GM18526 (cell line): ENCODE results near the gene SLC6A13.

Experiments used
- POLR2A ChIP-seq: IDR thresholded peaks from 3 replicates; pipeline ENCODE4 v1.6.1; 2011; ENCODE audit not compliant: insufficient read length; ENCODE audit errors: extremely low read depth

Gene SLC6A13

DNA sequence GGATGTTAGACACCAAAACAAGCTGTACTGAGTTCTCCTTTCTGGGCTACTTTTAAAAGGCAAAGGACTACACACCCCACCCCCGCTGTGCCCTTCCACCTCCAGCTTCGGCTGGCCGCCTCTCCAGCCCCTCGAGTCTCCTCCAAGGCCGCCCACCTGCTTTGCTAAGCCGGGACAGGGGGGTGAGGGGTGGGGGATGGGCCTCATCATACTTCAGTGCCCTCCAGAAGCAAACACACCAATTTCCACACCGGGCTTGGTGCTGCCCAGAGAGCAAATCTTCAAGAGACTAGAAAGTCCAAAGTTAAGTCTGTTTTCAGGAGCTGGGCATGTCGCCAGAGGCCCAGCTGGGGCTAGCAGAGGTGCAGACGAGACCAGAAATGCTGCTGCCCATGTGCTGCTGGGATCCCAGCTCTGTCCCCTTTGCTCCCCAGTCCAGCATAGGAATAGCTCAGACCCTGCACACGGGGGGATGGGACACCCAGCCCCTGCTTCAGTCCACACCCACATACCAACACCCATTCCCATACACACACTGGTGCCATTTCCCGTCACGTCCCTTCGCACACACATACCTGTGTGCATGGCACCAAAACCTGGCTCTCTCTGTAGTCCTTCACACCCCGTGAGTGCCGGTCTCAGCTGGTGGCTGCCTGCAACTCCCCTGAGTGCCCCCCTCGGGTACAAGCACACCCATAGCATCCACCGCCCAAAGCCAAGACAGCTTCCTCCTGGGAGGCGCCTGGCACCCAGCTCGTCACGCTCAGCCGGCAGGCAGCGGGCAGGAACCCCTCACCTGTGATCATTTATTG, 49.7 kb downstream of the SLC6A13 start:
- TF ChIP-seq POLR2A: no peak

GRCh38 chr12:212415-212714, 50.3 kb downstream of the SLC6A13 start:
- no peak for TF ChIP-seq POLR2A

DNA sequence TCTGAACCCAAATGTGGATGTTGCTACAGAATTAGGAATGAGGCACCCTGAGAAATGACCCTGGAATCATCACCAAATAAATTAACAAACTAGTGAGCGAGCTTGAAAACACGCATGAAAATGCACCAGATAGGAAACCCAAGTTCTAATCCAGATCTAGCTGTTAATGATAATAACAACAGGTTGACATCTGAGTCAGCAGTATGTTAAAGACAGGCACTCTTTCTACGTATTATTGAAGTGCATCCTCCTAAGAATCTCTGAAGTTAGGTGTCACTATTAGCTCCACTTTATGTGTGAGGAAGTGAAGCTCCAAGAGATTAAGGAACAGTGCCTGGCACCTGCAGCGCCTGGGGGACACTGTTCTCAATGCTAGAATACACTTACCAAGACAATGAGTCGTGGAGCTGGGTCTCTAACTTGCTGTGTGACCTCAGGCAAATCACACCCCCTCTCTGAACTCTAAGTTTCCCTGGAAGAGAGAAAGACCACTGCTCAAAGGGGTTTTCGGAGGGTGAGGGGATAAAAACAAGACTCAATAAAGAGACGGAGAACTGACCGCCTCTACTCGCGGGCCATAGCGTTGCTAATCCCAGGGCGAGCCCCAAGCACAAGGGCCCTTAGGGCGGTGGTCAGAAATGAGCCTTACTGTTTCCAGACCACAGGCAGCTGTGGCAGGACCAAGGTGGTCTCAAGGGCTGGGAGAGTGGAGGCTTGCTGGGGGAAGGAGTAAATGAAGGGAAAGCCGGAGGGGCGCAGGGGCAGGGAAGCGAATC, 50.8 kb downstream of the SLC6A13 start:
- no peak for TF ChIP-seq POLR2A

GRCh38 chr12:211142-211465, 51.5 kb downstream of the SLC6A13 start:
- no peak for TF ChIP-seq POLR2A

DNA sequence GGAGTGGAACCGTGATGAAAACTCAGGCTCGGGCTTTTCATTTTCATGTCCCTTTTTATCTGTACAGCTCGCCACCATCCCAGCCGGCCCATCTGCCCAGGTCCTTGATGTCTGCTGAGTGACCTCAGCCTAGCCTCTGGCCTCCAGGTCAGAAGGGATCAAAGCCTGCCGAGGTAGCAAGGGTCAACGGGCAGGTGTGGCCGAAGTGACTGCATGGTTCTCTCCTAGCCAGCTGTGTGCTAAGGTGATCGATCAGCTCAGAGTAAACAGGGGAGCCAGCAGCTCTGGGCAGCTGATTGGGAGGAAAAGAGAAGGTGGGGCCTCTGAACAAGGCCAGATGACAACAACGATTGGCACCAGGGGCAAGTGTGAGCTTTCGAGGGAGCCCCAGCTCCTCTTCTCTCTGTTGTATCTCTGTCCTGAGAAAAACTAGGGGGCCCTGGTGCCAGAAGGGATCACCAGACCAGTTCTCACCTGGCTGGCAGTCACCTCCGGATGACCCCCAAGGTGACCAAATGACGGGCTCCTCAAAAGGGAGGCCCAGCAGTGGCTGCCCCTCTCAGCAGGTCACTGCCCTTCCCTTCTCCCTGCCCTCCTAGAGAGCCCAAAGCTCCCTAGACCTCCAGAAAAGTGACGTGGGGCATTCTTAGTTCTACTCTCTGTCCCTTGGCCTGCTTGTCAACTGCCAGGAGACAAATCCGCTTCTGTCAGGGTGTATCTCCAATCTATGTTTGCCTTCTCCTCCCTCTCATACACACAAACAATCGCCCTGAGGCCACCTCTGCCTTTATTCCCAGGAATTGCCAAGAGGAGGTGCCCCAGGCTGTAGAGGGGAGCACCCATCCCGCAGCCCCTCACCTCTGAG, 52.1 kb downstream of the SLC6A13 start:
- TF ChIP-seq POLR2A: no peak

- TF ChIP-seq POLR2A: no peak
Measured at GRCh38 chr12:209851-210250, 52.8 kb downstream of the SLC6A13 start.

GRCh38 chr12:209246-209645, 53.4 kb downstream of the SLC6A13 start:
- TF ChIP-seq POLR2A: no peak

- no peak for TF ChIP-seq POLR2A
Measured at GRCh38 chr12:208813-209212, 53.8 kb downstream of the SLC6A13 start.

GRCh38 chr12:207804-208203, 54.8 kb downstream of the SLC6A13 start:
- TF ChIP-seq POLR2A: no peak

DNA sequence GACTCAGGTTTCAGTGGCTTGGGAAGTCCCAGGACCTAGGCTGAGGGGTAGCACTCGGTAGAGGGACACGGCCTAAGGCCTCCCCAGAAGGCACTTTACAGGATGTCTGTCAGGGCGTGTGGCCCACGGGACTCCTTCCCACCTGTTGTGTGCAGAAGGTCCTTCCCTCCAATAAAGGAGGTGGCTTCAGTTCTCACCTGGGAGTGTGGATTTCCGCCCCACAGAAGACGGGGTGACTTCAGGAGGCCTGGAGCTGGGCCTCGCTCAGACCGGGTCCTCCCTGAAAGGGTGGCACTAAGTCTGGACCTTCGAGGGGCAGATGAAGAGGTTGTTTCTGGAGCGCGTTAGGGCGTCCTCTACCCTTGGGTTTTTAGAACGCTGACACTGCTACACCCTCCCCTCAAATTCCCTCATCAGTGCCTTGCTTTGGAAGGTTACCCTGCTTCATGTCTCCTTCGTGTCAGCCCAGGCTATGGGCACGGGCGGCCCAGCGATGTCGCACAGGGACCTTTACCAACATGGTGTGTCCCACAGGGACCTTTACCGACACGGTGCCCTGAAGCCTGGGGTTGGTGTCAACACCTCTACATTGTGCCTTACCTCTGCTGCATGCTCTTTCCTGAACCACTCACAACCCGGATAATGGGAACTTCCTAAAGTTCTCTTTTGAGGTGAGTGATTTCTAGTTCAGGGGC, 55.7 kb downstream of the SLC6A13 start:
- no peak for TF ChIP-seq POLR2A

- TF ChIP-seq POLR2A: no peak
Measured at GRCh38 chr12:205026-205425, 57.6 kb downstream of the SLC6A13 start.

DNA sequence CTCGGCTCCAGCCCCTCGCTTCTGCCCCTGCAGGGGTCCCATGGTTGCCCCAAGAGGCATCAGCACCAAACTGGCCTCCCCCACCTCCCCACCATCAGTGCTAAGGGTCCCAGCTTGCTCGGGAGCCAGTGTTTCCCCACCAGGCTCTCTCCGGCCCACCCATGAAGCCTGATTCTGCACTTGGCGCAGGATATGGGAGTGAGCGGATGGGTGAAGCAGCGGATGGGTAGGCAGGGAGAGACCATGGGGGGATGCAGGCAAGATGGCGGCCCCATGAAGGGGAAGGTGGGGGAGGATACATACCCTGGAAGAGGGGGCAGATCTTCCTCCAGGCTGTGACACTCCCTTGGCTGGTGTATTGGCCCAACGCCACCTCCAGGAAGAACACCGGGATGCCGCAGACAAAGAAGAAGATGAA, 58.4 kb downstream of the SLC6A13 start:
- TF ChIP-seq POLR2A: no peak

DNA sequence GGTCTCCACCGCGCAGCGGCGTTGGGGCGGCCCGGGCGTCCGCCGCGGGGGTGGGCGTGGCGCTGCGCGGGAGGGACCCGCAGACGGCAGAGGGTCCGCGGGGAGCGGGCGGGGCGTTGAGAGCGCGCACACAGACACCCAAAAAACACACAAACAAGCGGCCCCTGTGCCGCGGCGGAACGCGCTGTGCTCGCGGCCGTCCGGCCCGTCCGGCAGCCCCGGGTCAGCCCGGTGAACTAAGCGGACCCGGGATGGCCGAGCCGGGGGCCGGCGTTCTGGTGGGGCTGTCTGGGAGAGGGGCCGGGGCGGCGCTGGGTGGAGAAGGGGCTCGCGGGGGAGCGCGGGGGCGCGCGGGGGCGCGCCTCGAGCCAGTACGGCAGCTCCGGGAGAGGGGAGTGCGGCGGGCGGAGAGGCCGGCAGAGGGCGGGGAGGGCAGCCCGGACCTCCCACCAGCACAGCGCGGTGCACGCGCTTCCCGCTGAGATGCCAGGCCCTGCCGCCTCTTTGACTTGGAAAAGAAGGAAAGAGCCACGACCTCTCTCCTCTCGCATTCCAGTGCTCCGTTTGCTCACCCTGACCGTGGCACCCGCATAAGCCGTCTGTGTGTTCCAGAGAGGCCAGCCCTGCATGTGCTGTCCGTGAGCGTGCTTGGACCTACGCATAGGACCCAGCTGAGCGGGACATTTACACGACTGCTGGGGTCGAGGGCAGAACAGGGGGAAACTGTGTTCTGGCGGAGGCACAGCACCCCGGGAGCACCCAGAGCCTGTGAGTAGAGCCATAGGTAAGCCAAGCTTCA, 59.0 kb downstream of the SLC6A13 start:
- no peak for TF ChIP-seq POLR2A

- TF ChIP-seq POLR2A: no peak
Measured at GRCh38 chr12:203074-203461, 59.6 kb downstream of the SLC6A13 start.
